Smooth muscle cell (in vitro differentiated cells): ENCODE measurements around the gene NFASC. TPM values are rescaled to one million over a fixed set of nuclear protein-coding genes. Genes with fewer than 3 reads are reported as not detected.

ENCODE experiments used
- DNase-seq: peaks from one replicate; lab custom pipeline; 2025; ENCODE audit not compliant: unreplicated experiment; lab: John Stamatoyannopoulos, UW
- H2AFZ ChIP-seq: fragments of 200-600 bp; sonication (generic); 2 replicates; pipeline ENCODE4 v1.6.0; 2016; ENCODE audit warnings: antibody characterized with exemption, low read depth, mild to moderate bottlenecking
- H3F3A ChIP-seq: fragments of 200-600 bp; sonication (generic); 2 replicates; pipeline ENCODE4 v1.6.0; 2017; ENCODE audit warnings: antibody characterized with exemption, low read depth
- H3K27ac ChIP-seq: fragments of 200-600 bp; sonication (generic); 2 replicates; pipeline ENCODE4 v1.5.1; 2016; ENCODE audit warnings: low read depth, mild to moderate bottlenecking
- H3K27me3 ChIP-seq: fragments of 200-600 bp; sonication (generic); 2 replicates; pipeline ENCODE4 v1.6.1; 2016; ENCODE audit warnings: low read depth, mild to moderate bottlenecking
- H3K36me3 ChIP-seq: fragments of 200-600 bp; sonication (generic); 2 replicates; pipeline ENCODE4 v1.5.1; 2016; ENCODE audit warnings: low read depth
- H3K4me1 ChIP-seq: fragments of 200-600 bp; sonication (generic); 2 replicates; pipeline ENCODE4 v1.5.1; 2016; ENCODE audit warnings: low read depth
- H3K4me2 ChIP-seq: fragments of 200-600 bp; sonication (generic); 2 replicates; pipeline ENCODE4 v1.6.0; 2016; ENCODE audit warnings: mild to moderate bottlenecking
- H3K4me3 ChIP-seq: fragments of 200-600 bp; sonication (generic); 2 replicates; pipeline ENCODE4 v1.5.1; 2016; ENCODE audit warnings: mild to moderate bottlenecking
- H3K79me2 ChIP-seq: fragments of 200-600 bp; sonication (generic); 2 replicates; pipeline ENCODE4 v1.6.0; 2016; ENCODE audit warnings: low read depth, mild to moderate bottlenecking
- H3K9ac ChIP-seq: fragments of 200-600 bp; sonication (generic); 2 replicates; pipeline ENCODE4 v1.6.0; 2016; ENCODE audit warnings: low read depth
- H3K9me3 ChIP-seq: fragments of 200-600 bp; sonication (generic); replicated peaks from 2 replicates; pipeline ENCODE4 v1.5.1; 2016; ENCODE audit warnings: low read depth
- H4K20me1 ChIP-seq: fragments of 200-600 bp; sonication (generic); 2 replicates; pipeline ENCODE4 v1.6.0; 2016; ENCODE audit warnings: low read depth
- CTCF ChIP-seq: fragments of 200-600 bp; sonication (generic); IDR thresholded peaks from 2 replicates; pipeline ENCODE4 v1.5.1; 2017; ENCODE audit warnings: borderline replicate concordance, mild to moderate bottlenecking, antibody characterized with exemption; ENCODE audit not compliant: insufficient read depth, poor library complexity, severe bottlenecking
- WGBS: methylation state at CpG from one replicate; pipeline ENCODE4 v1.1.7; 2016; ENCODE audit warnings: low lambda C conversion rate; 5-methylcytosine and 5-hydroxymethylcytosine counted together
- polyA plus RNA-seq: library from polyadenylated mRNA; unstranded; fragments of >200 nt; fragmentation: Nextera tagmentation; extraction: Ambion mirVana; gene quantifications from 2 replicates; pipeline ENCODE4 v1.2.1, GENCODE V29; 2016
- total RNA-seq: library from RNA; depleted of rRNA; stranded (reverse); fragments of >200 nt; gene quantifications from 2 replicates; pipeline ENCODE4 v1.2.3, GENCODE V29; 2014

The NFASC gene
- total and polyA plus RNA-seq, 2 experiments from 2014 or later, result 0.09 to 0.63 TPM

- Histone ChIP-seq H3K27me3 (peaks cover 30% of the 10 kb centered on the region), H3K4me1 (peaks cover 8% of the 10 kb centered on the region), H3K9ac (no peak overlapping the region), H3K4me3 (no peak overlapping the region), H3K9me3 (no peaks in the 10 kb centered on the region), H3K36me3 (no peaks in the 10 kb centered on the region), H3K4me2 (no peak overlapping the region), H3F3A (no peaks in the 10 kb centered on the region), H2AFZ (no peak overlapping the region), H3K27ac (no peak overlapping the region), H3K79me2 (no peaks in the 10 kb centered on the region), H4K20me1 (no peaks in the 10 kb centered on the region)
- DNase-seq, result no peak
- TF ChIP-seq CTCF, result no peak
- 85% methylated on average over 4 of the region's 4 CpGs for WGBS
Observed at GRCh38 chr1:204936765-204937164, 66.1 kb downstream of the NFASC start.

GRCh38 chr1:204937901-204938300 is 67.2 kb downstream of the NFASC start:
- Histone ChIP-seq H3K36me3 (no peaks in the 10 kb centered on the region), H3K27me3 (peaks cover 30% of the 10 kb centered on the region), H3K27ac (no peak overlapping the region), H3K4me1 (peaks cover 8% of the 10 kb centered on the region), H3K79me2 (no peaks in the 10 kb centered on the region), H3K4me3 (no peak overlapping the region), H3K4me2 (no peak overlapping the region), H3K9me3 (no peaks in the 10 kb centered on the region), H3F3A (no peaks in the 10 kb centered on the region), H3K9ac (no peak overlapping the region), H4K20me1 (no peaks in the 10 kb centered on the region), H2AFZ (no peak overlapping the region)
- no peak for DNase-seq
- whole genome bisulfite sequencing, result 82% methylated on average over 11 of the region's 11 CpGs
- no peak for TF ChIP-seq CTCF

GRCh38 chr1:204940591-204940990 is 69.9 kb downstream of the NFASC start:
- no peak for DNase-seq
- no peaks in the 10 kb centered on the region for H3K36me3 ChIP-seq
- WGBS, result 81% methylated on average over 2 of the region's 2 CpGs
- no peak overlapping the region for H3K4me3 ChIP-seq
- no peak overlapping the region for H3K4me2 ChIP-seq
- H2AFZ ChIP-seq, result no peak overlapping the region
- H3K9me3 ChIP-seq, result no peaks in the 10 kb centered on the region
- TF ChIP-seq CTCF, result no peak
- H3K27me3 ChIP-seq, result peaks cover 19% of the 10 kb centered on the region
- no peaks in the 10 kb centered on the region for H4K20me1 ChIP-seq
- peaks cover 8% of the 10 kb centered on the region for H3K4me1 ChIP-seq
- H3K27ac ChIP-seq, result no peak overlapping the region
- no peak overlapping the region for H3K9ac ChIP-seq
- H3F3A ChIP-seq, result no peaks in the 10 kb centered on the region
- no peaks in the 10 kb centered on the region for H3K79me2 ChIP-seq
